ENCODE data around the gene ZNF529. TPM values are rescaled to one million over a fixed set of nuclear protein-coding genes. Genes with fewer than 3 reads are reported as not detected.

Gene ZNF529
- total RNA-seq, 1 donor from 2014 or later = 8.4 TPM

- Histone ChIP-seq H3K36me3 (ENCODE audit: control insufficient read depth, insufficient read depth, low read length) (peaks cover 1% of the 10 kb centered on the region), H3K4me3 (ENCODE audit: low read depth, low read length) (no peak overlapping the region), H3K27me3 (ENCODE audit: control insufficient read depth, insufficient read depth, low read length) (no peaks in the 10 kb centered on the region)
- DNase-seq (ENCODE audit: low read depth) = no peak
- TF ChIP-seq CTCF (IDR thresholded peaks at IDR 0.05; ENCODE audit: insufficient read depth, low read length, poor library complexity, severe bottlenecking) = no peak
Measured at GRCh38 chr19:36547001-36547732, 25.9 kb downstream of the ZNF529 start.

DNA sequence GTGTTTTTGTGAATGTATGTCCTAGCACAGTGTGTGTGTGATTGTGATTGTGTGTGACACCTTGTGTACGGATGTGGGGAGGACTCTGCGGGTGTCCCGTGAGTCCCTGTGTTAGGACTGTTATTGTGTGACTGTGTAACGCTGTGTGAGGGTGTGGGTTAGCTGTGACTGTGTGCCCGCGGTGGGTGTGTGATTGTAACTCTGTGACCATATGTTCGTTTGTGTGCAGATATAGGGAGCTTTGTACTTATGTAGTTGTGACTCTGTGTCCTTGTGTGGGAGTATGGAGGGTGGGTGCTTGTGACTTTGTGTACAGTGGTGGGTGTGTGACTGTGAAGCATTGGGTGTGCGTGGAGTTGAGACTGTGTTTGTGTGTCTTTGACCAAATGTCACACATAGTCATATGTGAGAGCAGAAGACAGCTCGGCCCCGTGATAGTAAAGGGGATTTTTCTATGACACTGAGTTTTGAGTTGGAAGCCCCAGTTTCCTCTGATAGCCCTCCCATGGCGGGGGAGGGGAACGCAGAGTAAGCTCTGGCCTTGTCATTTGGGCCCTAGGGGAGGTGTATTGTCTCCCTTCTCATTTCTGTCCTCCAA, 44.1 kb downstream of the ZNF529 start:
- H3K4me3 ChIP-seq (ENCODE audit: low read depth, low read length) = peak overlapping the region; percentile 84
- no peaks in the 10 kb centered on the region for H3K36me3 ChIP-seq (ENCODE audit: control insufficient read depth, insufficient read depth, low read length)
- no peak for TF ChIP-seq CTCF (IDR thresholded peaks at IDR 0.05; ENCODE audit: insufficient read depth, low read length, poor library complexity, severe bottlenecking)
- DNase-seq (ENCODE audit: low read depth) = no peak
- no peaks in the 10 kb centered on the region for H3K27me3 ChIP-seq (ENCODE audit: control insufficient read depth, insufficient read depth, low read length)

GRCh38 chr19:36528194-36528920, 44.7 kb downstream of the ZNF529 start, which contains the start of gene ZNF260:
ZNF260 (minus strand) TSS chr19:36528271; CDS start chr19:36515238, 13,033 bp downstream.
- DNase-seq (ENCODE audit: low read depth) = peak; percentile 82
- H3K36me3 ChIP-seq (ENCODE audit: control insufficient read depth, insufficient read depth, low read length) = no peaks in the 10 kb centered on the region
- H3K27me3 ChIP-seq (ENCODE audit: control insufficient read depth, insufficient read depth, low read length) = no peaks in the 10 kb centered on the region
- TF ChIP-seq CTCF (IDR thresholded peaks at IDR 0.05; ENCODE audit: insufficient read depth, low read length, poor library complexity, severe bottlenecking) = no peak
- H3K4me3 ChIP-seq (ENCODE audit: low read depth, low read length) = peak within 1 kb of the TSS; percentile 84

- H3K36me3 ChIP-seq (ENCODE audit: control insufficient read depth, insufficient read depth, low read length) = no peaks in the 10 kb centered on the region
- no peak for DNase-seq (ENCODE audit: low read depth)
- no peak for TF ChIP-seq CTCF (IDR thresholded peaks at IDR 0.05; ENCODE audit: insufficient read depth, low read length, poor library complexity, severe bottlenecking)
- H3K27me3 ChIP-seq (ENCODE audit: control insufficient read depth, insufficient read depth, low read length) = no peaks in the 10 kb centered on the region
- H3K4me3 ChIP-seq (ENCODE audit: low read depth, low read length) = peak overlapping the region; percentile 84
Measured at GRCh38 chr19:36527873-36528193, 45.3 kb downstream of the ZNF529 start.

DNA sequence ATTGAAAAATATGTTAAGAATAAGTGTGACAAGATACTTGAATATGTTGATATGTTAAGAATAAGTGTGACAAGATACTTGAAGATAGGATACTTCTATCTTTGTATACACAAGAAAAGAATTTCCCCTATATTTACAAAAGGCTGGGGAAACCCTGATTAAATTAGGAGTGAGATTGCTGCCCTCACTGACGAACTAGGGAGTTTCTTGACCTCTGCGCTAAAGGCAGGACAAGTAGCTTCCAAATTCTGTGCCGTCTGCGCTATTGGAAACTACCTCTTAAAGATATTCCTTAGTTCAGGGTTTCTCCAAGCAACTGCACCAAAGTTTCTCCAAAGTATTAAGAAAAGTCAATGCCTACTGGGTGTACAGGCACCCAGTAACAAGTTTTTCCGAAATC, 45.8 kb downstream of the ZNF529 start:
- TF ChIP-seq CTCF (IDR thresholded peaks at IDR 0.05; ENCODE audit: insufficient read depth, low read length, poor library complexity, severe bottlenecking) = no peak
- Histone ChIP-seq H3K4me3 (ENCODE audit: low read depth, low read length) (peak overlapping the region; percentile 84), H3K36me3 (ENCODE audit: control insufficient read depth, insufficient read depth, low read length) (no peaks in the 10 kb centered on the region), H3K27me3 (ENCODE audit: control insufficient read depth, insufficient read depth, low read length) (no peaks in the 10 kb centered on the region)
- no peak for DNase-seq (ENCODE audit: low read depth)
